ENCODE results near the gene ANO6. TPM values are rescaled to one million over a fixed set of nuclear protein-coding genes. Genes with fewer than 3 reads are reported as not detected.

The ANO6 gene
- total RNA-seq, 1 donor from 2014 or later, result 46.2 TPM

- H3K27ac ChIP-seq (replicated peaks), result no peak overlapping the region
- DNase-seq, result no peak
- H3K4me3 ChIP-seq, result no peak overlapping the region
- TF ChIP-seq CTCF (IDR thresholded peaks at IDR 0.05; ENCODE audit: borderline replicate concordance), result no peak
- no peaks in the 10 kb centered on the region for H3K27me3 ChIP-seq (ENCODE audit: low read depth)
- H3K4me1 ChIP-seq, result peaks cover 48% of the 10 kb centered on the region
- H3K9me3 ChIP-seq (replicated peaks), result no peaks in the 10 kb centered on the region
- H3K36me3 ChIP-seq, result no peaks in the 10 kb centered on the region
- intact Hi-C loops (cut with micrococcal nuclease), result no loop called here
Measured at GRCh38 chr12:45282411-45282810, 66.5 kb downstream of the ANO6 start.

GRCh38 chr12:45284096-45284901 lies 68.4 kb downstream of the ANO6 start:
- Histone ChIP-seq H3K4me1 (peaks cover 39% of the 10 kb centered on the region), H3K27ac (replicated peaks) (no peak overlapping the region)
- intact Hi-C loops (cut with micrococcal nuclease), result no loop called here

GRCh38 chr12:45285717-45286116 lies 69.8 kb downstream of the ANO6 start:
- Histone ChIP-seq H3K4me1 (peaks cover 31% of the 10 kb centered on the region), H3K27ac (replicated peaks) (no peak overlapping the region)
- intact Hi-C loops (cut with micrococcal nuclease), result no loop called here

More at GRCh38 chr12:45284096-45284901, 68.4 kb downstream of the ANO6 start:
- no peaks in the 10 kb centered on the region for H3K9me3 ChIP-seq (replicated peaks)
- no peaks in the 10 kb centered on the region for H3K27me3 ChIP-seq (ENCODE audit: low read depth)
- H3K4me3 ChIP-seq, result no peak overlapping the region
- H3K36me3 ChIP-seq, result no peaks in the 10 kb centered on the region
- TF ChIP-seq CTCF (IDR thresholded peaks at IDR 0.05; ENCODE audit: borderline replicate concordance), result no peak
- no peak for DNase-seq

GRCh38 chr12:45286621-45287020 lies 70.7 kb downstream of the ANO6 start:
- Histone ChIP-seq H3K36me3 (no peaks in the 10 kb centered on the region), H3K9me3 (replicated peaks) (no peaks in the 10 kb centered on the region), H3K4me1 (peaks cover 26% of the 10 kb centered on the region), H3K4me3 (no peak overlapping the region), H3K27ac (replicated peaks) (no peak overlapping the region), H3K27me3 (ENCODE audit: low read depth) (no peaks in the 10 kb centered on the region)
- no peak for DNase-seq
- intact Hi-C loops (cut with micrococcal nuclease), result no loop called here
- no peak for TF ChIP-seq CTCF (IDR thresholded peaks at IDR 0.05; ENCODE audit: borderline replicate concordance)

More at GRCh38 chr12:45285717-45286116, 69.8 kb downstream of the ANO6 start:
- Histone ChIP-seq H3K4me3 (no peak overlapping the region), H3K9me3 (replicated peaks) (no peaks in the 10 kb centered on the region), H3K36me3 (no peaks in the 10 kb centered on the region), H3K27me3 (ENCODE audit: low read depth) (no peaks in the 10 kb centered on the region)
- no peak for TF ChIP-seq CTCF (IDR thresholded peaks at IDR 0.05; ENCODE audit: borderline replicate concordance)
- DNase-seq, result no peak

DNA sequence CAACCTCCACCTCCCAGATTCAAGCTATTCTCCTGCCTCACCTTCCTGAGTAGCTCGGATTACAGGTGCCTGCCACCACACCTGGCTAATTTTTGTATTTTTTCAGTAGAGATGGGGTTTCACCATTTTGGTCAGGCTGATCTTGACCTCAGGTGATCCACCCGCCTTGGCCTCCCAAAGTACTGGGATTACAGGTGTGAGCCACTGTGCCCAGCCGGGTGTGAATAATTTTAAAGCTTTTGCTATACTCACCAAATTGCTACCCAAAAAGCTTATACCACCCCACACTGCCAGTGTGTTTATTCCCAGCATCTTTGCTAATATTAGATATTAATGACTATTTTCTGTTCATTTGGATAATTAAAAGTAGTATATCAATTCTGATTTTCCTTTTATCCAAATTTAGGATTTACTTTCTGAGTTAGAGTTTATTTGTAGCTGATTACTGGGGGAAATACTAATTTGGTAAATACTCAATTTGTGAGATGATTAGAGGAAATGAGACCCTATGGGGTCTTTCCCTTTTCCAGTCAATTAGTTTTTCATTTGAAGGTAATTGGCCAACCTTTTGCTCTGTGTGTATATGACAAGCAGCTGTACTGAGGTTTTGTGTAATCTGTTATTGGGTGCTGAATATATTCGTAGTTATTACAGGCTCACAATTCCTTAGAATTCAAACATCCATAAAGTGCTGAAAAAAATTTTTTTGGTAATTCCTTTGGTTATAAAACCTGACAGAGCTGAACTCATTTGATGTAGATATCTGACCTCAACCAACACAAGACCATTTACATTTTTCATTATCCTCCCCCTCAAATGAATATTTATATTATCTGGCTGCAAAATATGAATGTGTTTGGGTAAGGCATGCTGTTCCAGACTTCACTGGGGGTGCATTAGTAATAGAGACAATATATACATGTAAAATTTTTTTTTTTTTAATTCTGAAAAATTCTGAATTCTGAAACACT lies 73.6 kb downstream of the ANO6 start:
- Histone ChIP-seq H3K27ac (replicated peaks) (no peak overlapping the region), H3K27me3 (ENCODE audit: low read depth) (no peaks in the 10 kb centered on the region), H3K4me1 (peaks cover 34% of the 10 kb centered on the region), H3K36me3 (no peaks in the 10 kb centered on the region), H3K4me3 (no peak overlapping the region), H3K9me3 (replicated peaks) (no peaks in the 10 kb centered on the region)
- intact Hi-C loops (cut with micrococcal nuclease), result no loop called here
- DNase-seq, result no peak
- no peak for TF ChIP-seq CTCF (IDR thresholded peaks at IDR 0.05; ENCODE audit: borderline replicate concordance)

Measured in left ventricle myocardium inferior (tissue), 1 donor.